ENCODE results near the gene FBXW4.
A peak's percentile ranks its signal among the peaks of the same experiment; 100 is the strongest.
"Not testable (repeated sequence)": the region's sequence is repeated elsewhere in the genome, so short reads cannot be mapped to it uniquely, and the experiment has no call there.

The FBXW4 gene

GRCh38 chr10:101616415-101617101, 78.4 kb downstream of the FBXW4 start:
- no peak for DNase-seq

- no peak for DNase-seq
Measured at GRCh38 chr10:101615525-101616116, 79.3 kb downstream of the FBXW4 start.

GRCh38 chr10:101614663-101615524, 80.1 kb downstream of the FBXW4 start:
- DNase-seq: no peak

- DNase-seq: no peak
Measured at GRCh38 chr10:101613646-101614045, 81.3 kb downstream of the FBXW4 start.

GRCh38 chr10:101612872-101613271, 82.1 kb downstream of the FBXW4 start:
- peak; percentile 6 for DNase-seq

GRCh38 chr10:101612086-101612485, 82.9 kb downstream of the FBXW4 start:
- no peak for DNase-seq

GRCh38 chr10:101611096-101611905, 83.7 kb downstream of the FBXW4 start:
- no peak for DNase-seq

- DNase-seq: no peak
Measured at GRCh38 chr10:101609481-101609880, 85.5 kb downstream of the FBXW4 start.

- DNase-seq: no peak
Measured at GRCh38 chr10:101607124-101607523, 87.8 kb downstream of the FBXW4 start.

GRCh38 chr10:101602761-101603398, 92.1 kb downstream of the FBXW4 start:
- peak; percentile 81 for DNase-seq

- no peak for DNase-seq
Measured at GRCh38 chr10:101601541-101601940, 93.4 kb downstream of the FBXW4 start.

- DNase-seq: no peak
Measured at GRCh38 chr10:101597091-101597900, 97.7 kb downstream of the FBXW4 start.

- no peak for DNase-seq
Measured at GRCh38 chr10:101595591-101596433, 99.2 kb downstream of the FBXW4 start.

- DNase-seq: not testable (repeated sequence)
Measured at GRCh38 chr10:101593331-101593730, 101.6 kb downstream of the FBXW4 start.

GRCh38 chr10:101588879-101589278, 106.1 kb downstream of the FBXW4 start:
- no peak for DNase-seq

- DNase-seq: peak; percentile 96
Measured at GRCh38 chr10:101587725-101588653, 107.0 kb downstream of the FBXW4 start, which contains the start of the genes DPCD and POLL. Gene DPCD, plus strand, starts transcription at chr10:101588321. Its CDS starts 16 bp downstream, at chr10:101588337. Gene POLL, minus strand, starts transcription at chr10:101588257. Its CDS starts 897 bp downstream, at chr10:101587360.

GRCh38 chr10:101585841-101586240, 109.1 kb downstream of the FBXW4 start:
- no peak for DNase-seq

- no peak for DNase-seq
Measured at GRCh38 chr10:101580486-101581399, 114.2 kb downstream of the FBXW4 start.
